Vagina (tissue), 2 donors: ENCODE measurements around the gene THAP2.

ENCODE experiments used
- CTCF ChIP-seq, 3 experiments: fragments of 450-650 bp in 2 of 3; fragments of 200-600 bp in 1 of 3; sonication (generic) in 1 of 3; IDR thresholded peaks; one replicate each; pipeline ENCODE4 v1.5.1; 2017 to 2019; ENCODE audit warnings: antibody characterized with exemption in 3 of 3, mild to moderate bottlenecking in 2 of 3, moderate library complexity in 2 of 3
- POLR2AphosphoS5 ChIP-seq, 2 donors: sonication (generic); formaldehyde crosslinking; IDR thresholded peaks; one replicate each; pipeline ENCODE4 v1.9.0; 2017; ENCODE audit warnings: antibody characterized with exemption in 2 of 2, mild to moderate bottlenecking in 2 of 2, low read depth in 1 of 2; ENCODE audit not compliant: insufficient read depth in 1 of 2

- no peak for TF ChIP-seq POLR2AphosphoS5 (IDR thresholded peaks at IDR 0.05; ENCODE audit: insufficient read depth in 1 of 2, low read depth in 1 of 2)
- TF ChIP-seq CTCF (IDR thresholded peaks at IDR 0.05), result no peak
Measured at GRCh38 chr12:71703206-71703605, 39.1 kb downstream of the THAP2 start.
